ENCODE measurements around the gene NGB.

Gene NGB

GRCh38 chr14:77318006-77318553, 47.1 kb upstream of the NGB start:
- no peaks in the 10 kb centered on the region for H3K9me3 ChIP-seq (ENCODE audit: control insufficient read depth, insufficient read depth, low read length)
- peaks cover 5% of the 10 kb centered on the region; the same call in 1 of the 2 replicates for H3F3A ChIP-seq (ENCODE audit: control insufficient read depth, insufficient read depth)
- no peaks in the 10 kb centered on the region for H3K9me2 ChIP-seq (replicated peaks; ENCODE audit: control insufficient read depth, low read length)
- H3K36me3 ChIP-seq (ENCODE audit: control insufficient read depth, low read length) = no peaks in the 10 kb centered on the region; the same call in 1 of the 2 replicates
- H3K27ac ChIP-seq (ENCODE audit: low read depth, low read length) = no peak overlapping the region
- no peak overlapping the region for H3K4me2 ChIP-seq (ENCODE audit: low read length)
- no peak overlapping the region for H3K4me3 ChIP-seq (ENCODE audit: low read length)
- TF ChIP-seq EZH2phosphoT487 (IDR thresholded peaks at IDR 0.05; ENCODE audit: borderline replicate concordance, low read length) = no peak
- no peak for TF ChIP-seq CTCF (IDR thresholded peaks at IDR 0.05; ENCODE audit: low read depth, low read length, poor library complexity, severe bottlenecking)
- peaks cover 25% of the 10 kb centered on the region for H3K79me2 ChIP-seq (ENCODE audit: control insufficient read depth, low read length)
- H3K27me3 ChIP-seq (ENCODE audit: control insufficient read depth, low read length) = no peaks in the 10 kb centered on the region
- H4K20me1 ChIP-seq (ENCODE audit: control insufficient read depth, insufficient read depth, low read depth, low read length) = 0 out of 2 replicates have a peak, but pooled peaks cover 3% of the 10 kb centered on the region
- H3K4me1 ChIP-seq (ENCODE audit: control insufficient read depth, low read length) = peaks cover 24% of the 10 kb centered on the region

GRCh38 chr14:77316872-77317301, 45.9 kb upstream of the NGB start:
- Histone ChIP-seq H3K4me3 (ENCODE audit: low read length) (no peak overlapping the region), H3K79me2 (ENCODE audit: control insufficient read depth, low read length) (peaks cover 13% of the 10 kb centered on the region), H3F3A (ENCODE audit: control insufficient read depth, insufficient read depth) (peaks cover 4% of the 10 kb centered on the region; the same call in 1 of the 2 replicates), H4K20me1 (ENCODE audit: control insufficient read depth, insufficient read depth, low read depth, low read length) (0 out of 2 replicates have a peak, but pooled peaks cover 3% of the 10 kb centered on the region), H3K4me1 (ENCODE audit: control insufficient read depth, low read length) (peaks cover 13% of the 10 kb centered on the region), H3K27me3 (ENCODE audit: control insufficient read depth, low read length) (no peaks in the 10 kb centered on the region), H3K9me3 (ENCODE audit: control insufficient read depth, insufficient read depth, low read length) (no peaks in the 10 kb centered on the region), H3K4me2 (ENCODE audit: low read length) (no peak overlapping the region), H3K9me2 (replicated peaks; ENCODE audit: control insufficient read depth, low read length) (no peaks in the 10 kb centered on the region), H3K36me3 (ENCODE audit: control insufficient read depth, low read length) (no peaks in the 10 kb centered on the region), H3K27ac (ENCODE audit: low read depth, low read length) (no peak overlapping the region)
- TF ChIP-seq EZH2phosphoT487 (IDR thresholded peaks at IDR 0.05; ENCODE audit: borderline replicate concordance, low read length) (no peak), CTCF (IDR thresholded peaks at IDR 0.05; ENCODE audit: low read depth, low read length, poor library complexity, severe bottlenecking) (no peak)

GRCh38 chr14:77316195-77316505, 45.1 kb upstream of the NGB start:
- H3K4me3 ChIP-seq (ENCODE audit: low read length) = no peak overlapping the region
- H3K9me2 ChIP-seq (replicated peaks; ENCODE audit: control insufficient read depth, low read length) = no peaks in the 10 kb centered on the region
- H3F3A ChIP-seq (ENCODE audit: control insufficient read depth, insufficient read depth) = no peaks in the 10 kb centered on the region
- no peak overlapping the region for H3K27ac ChIP-seq (ENCODE audit: low read depth, low read length)
- H3K79me2 ChIP-seq (ENCODE audit: control insufficient read depth, low read length) = peaks cover 12% of the 10 kb centered on the region
- H3K27me3 ChIP-seq (ENCODE audit: control insufficient read depth, low read length) = no peaks in the 10 kb centered on the region
- H3K36me3 ChIP-seq (ENCODE audit: control insufficient read depth, low read length) = no peaks in the 10 kb centered on the region
- no peak overlapping the region for H3K4me2 ChIP-seq (ENCODE audit: low read length)
- H3K4me1 ChIP-seq (ENCODE audit: control insufficient read depth, low read length) = peaks cover 11% of the 10 kb centered on the region
- TF ChIP-seq CTCF (IDR thresholded peaks at IDR 0.05; ENCODE audit: low read depth, low read length, poor library complexity, severe bottlenecking) (no peak), EZH2phosphoT487 (IDR thresholded peaks at IDR 0.05; ENCODE audit: borderline replicate concordance, low read length) (no peak)
- no peaks in the 10 kb centered on the region for H3K9me3 ChIP-seq (ENCODE audit: control insufficient read depth, insufficient read depth, low read length)
- 0 out of 2 replicates have a peak, but pooled peaks cover 3% of the 10 kb centered on the region for H4K20me1 ChIP-seq (ENCODE audit: control insufficient read depth, insufficient read depth, low read depth, low read length)
